ENCODE data around the gene RAB11FIP3.
"Not testable (repeated sequence)": the region's sequence is repeated elsewhere in the genome, so short reads cannot be mapped to it uniquely, and the experiment has no call there.

Gene RAB11FIP3

DNA sequence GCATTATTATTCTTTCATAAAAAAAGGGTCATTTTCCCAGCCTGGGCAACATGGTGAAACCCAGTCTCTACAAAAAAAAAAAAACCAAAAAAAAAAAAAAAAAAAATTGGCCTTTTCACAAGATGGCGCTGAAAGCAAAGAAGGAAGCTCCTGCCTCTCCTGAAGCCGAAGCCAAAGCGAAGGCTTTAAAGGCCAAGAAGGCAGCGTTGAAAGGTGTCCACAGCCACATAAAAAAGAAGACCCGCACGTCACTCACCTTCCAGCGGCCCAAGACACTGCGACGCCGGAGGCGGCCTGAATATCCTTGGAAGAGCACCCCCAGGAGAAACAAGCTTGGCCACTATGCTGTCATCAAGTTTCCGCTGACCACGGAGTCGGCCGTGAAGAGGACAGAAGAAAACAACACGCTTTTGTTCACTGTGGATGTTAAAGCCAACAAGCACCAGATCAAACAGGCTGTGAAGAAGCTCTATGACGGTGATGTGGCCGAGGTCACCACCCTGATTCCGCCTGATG is 38.8 kb upstream of the RAB11FIP3 start:
- peak overlapping the region; percentile 71; the same call in 1 of the 2 replicates for H3K4me2 ChIP-seq (ENCODE audit: low read depth, low read length)
- TF ChIP-seq EZH2 (optimal IDR thresholded peaks at IDR 0.05; ENCODE audit: low read depth, low read length), result no peak
- no peak for TF ChIP-seq EZH2phosphoT487 (IDR thresholded peaks at IDR 0.05; ENCODE audit: low read length)
- no peak for TF ChIP-seq CTCF (IDR thresholded peaks at IDR 0.05; ENCODE audit: low read length)
- no peaks in the 10 kb centered on the region for H3K27me3 ChIP-seq (replicated peaks; ENCODE audit: insufficient read depth, low read length)
- peaks cover 3% of the 10 kb centered on the region; the same call in 1 of the 2 replicates for H3K79me2 ChIP-seq (ENCODE audit: low read length)
- peak overlapping the region; percentile 27 for H2AFZ ChIP-seq (ENCODE audit: low read length)
- peak overlapping the region; percentile 63; the same call in 1 of the 2 replicates for H3K27ac ChIP-seq (ENCODE audit: low read length)
- no peak overlapping the region for H3K4me3 ChIP-seq (ENCODE audit: low read length)
- peaks cover 17% of the 10 kb centered on the region for H3K4me1 ChIP-seq (ENCODE audit: low read length)
- peaks cover 13% of the 10 kb centered on the region for H3F3A ChIP-seq (ENCODE audit: insufficient read depth, low read length)
- H4K20me1 ChIP-seq (ENCODE audit: insufficient read depth, low read length), result no peaks in the 10 kb centered on the region
- peak; percentile 59 for DNase-seq
- no peaks in the 10 kb centered on the region for H3K9me3 ChIP-seq (replicated peaks; ENCODE audit: insufficient read depth, low read length)
- H3K36me3 ChIP-seq (replicated peaks; ENCODE audit: insufficient read depth, low read length), result no peaks in the 10 kb centered on the region
- H3K9ac ChIP-seq (ENCODE audit: low read length), result peak overlapping the region; percentile 21; the same call in 1 of the 2 replicates
- no peaks in the 10 kb centered on the region for H3K9me2 ChIP-seq (replicated peaks; ENCODE audit: insufficient read depth, low read length)

GRCh38 chr16:387761-388666 is 37.4 kb upstream of the RAB11FIP3 start:
- H3K9me3 ChIP-seq (replicated peaks; ENCODE audit: insufficient read depth, low read length); H3K4me2 ChIP-seq (ENCODE audit: low read depth, low read length); H3K4me3 ChIP-seq (ENCODE audit: low read length); H2AFZ ChIP-seq (ENCODE audit: low read length); H3K9ac ChIP-seq (ENCODE audit: low read length); DNase-seq; H3K9me2 ChIP-seq (replicated peaks; ENCODE audit: insufficient read depth, low read length); H3K36me3 ChIP-seq (replicated peaks; ENCODE audit: insufficient read depth, low read length); H4K20me1 ChIP-seq (ENCODE audit: insufficient read depth, low read length); H3K27ac ChIP-seq (ENCODE audit: low read length); H3K79me2 ChIP-seq (ENCODE audit: low read length); H3K27me3 ChIP-seq (replicated peaks; ENCODE audit: insufficient read depth, low read length): not testable (repeated sequence)
- Histone ChIP-seq H3F3A (ENCODE audit: insufficient read depth, low read length) (peaks cover 18% of the 10 kb centered on the region), H3K4me1 (ENCODE audit: low read length) (peaks cover 22% of the 10 kb centered on the region)

DNA sequence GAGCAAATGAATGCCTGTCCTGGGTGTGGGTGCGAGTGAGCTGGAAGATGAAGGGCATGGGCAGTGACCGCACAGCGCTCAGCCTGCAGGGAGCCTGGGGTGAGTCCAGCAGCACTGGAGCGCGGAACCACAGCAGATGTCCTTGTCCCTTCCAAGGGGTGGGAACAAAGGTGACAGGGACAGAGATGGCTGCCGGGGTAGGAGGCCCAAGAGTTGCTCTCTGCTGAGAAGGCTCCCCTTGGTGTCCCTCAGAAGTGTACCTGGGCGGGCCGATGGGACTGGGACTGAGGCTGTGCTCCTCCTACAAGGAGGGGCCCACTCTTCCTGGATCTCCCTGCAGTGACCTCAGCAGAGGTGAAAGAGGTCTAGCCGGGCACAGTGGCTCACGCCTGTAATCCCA is 36.1 kb upstream of the RAB11FIP3 start:
- Histone ChIP-seq H3F3A (ENCODE audit: insufficient read depth, low read length) (peaks cover 18% of the 10 kb centered on the region), H3K79me2 (ENCODE audit: low read length) (no peaks in the 10 kb centered on the region), H3K27ac (ENCODE audit: low read length) (no peak overlapping the region), H3K4me3 (ENCODE audit: low read length) (no peak overlapping the region), H4K20me1 (ENCODE audit: insufficient read depth, low read length) (no peaks in the 10 kb centered on the region), H2AFZ (ENCODE audit: low read length) (no peak overlapping the region), H3K36me3 (replicated peaks; ENCODE audit: insufficient read depth, low read length) (no peaks in the 10 kb centered on the region), H3K9me3 (replicated peaks; ENCODE audit: insufficient read depth, low read length) (no peaks in the 10 kb centered on the region), H3K9ac (ENCODE audit: low read length) (no peak overlapping the region), H3K4me1 (ENCODE audit: low read length) (peaks cover 19% of the 10 kb centered on the region), H3K9me2 (replicated peaks; ENCODE audit: insufficient read depth, low read length) (no peaks in the 10 kb centered on the region), H3K4me2 (ENCODE audit: low read depth, low read length) (no peak overlapping the region), H3K27me3 (replicated peaks; ENCODE audit: insufficient read depth, low read length) (no peaks in the 10 kb centered on the region)
- no peak for DNase-seq
- no peak for TF ChIP-seq EZH2phosphoT487 (IDR thresholded peaks at IDR 0.05; ENCODE audit: low read length)
- no peak for TF ChIP-seq EZH2 (optimal IDR thresholded peaks at IDR 0.05; ENCODE audit: low read depth, low read length)
- TF ChIP-seq CTCF (IDR thresholded peaks at IDR 0.05; ENCODE audit: low read length), result no peak
